ENCODE measurements around the gene CCDC180.
A peak's percentile ranks its signal among the peaks of the same experiment; 100 is the strongest.
"Not testable (repeated sequence)": the region's sequence is repeated elsewhere in the genome, so short reads cannot be mapped to it uniquely, and the experiment has no call there.

The CCDC180 gene

DNA sequence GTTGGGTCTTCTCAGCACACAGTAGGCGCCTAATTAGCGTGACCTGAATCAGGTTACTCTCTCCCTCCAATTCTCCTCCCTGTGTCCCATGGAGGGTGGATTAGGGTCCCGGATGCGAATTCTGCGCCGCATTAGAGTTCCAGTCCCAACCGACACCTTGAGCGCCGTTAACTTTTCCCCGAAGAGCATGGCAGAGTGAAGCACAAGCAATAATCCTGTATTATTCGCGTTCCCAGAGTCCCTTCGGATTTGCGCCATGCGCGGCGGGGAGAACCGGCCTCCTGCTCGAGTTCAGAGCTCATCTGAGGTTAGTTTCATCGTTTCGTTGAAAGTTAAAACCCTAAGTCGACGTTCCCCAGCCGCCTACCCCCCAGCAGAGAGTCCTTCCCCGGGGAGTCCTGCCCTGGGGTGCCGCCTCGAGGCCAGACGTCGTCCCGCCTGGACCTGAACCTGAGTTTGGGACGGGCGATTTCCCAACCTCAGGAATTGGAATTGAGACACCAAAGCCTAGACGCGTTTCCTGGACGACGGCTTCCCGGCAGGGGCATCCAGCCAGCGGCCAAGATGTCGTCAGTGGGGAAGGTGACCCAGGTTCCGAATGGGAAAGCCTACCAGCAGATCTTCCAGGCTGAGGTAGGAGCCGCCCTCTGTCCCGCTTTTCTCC lies at the start of gene CCDC180:
TSS of gene CCDC180 (plus strand) at position 160 of the 664 bp plus-strand sequence. CDS start at position 565, 405 bp downstream.
- H3K36me3 ChIP-seq (ENCODE audit: insufficient read depth, low read length), result peaks cover under 1% of the 10 kb centered on the region; the same call in 1 of the 2 replicates
- H3K9me3 ChIP-seq (ENCODE audit: control insufficient read depth, insufficient read depth, low read length), result no peaks in the 10 kb centered on the region
- H3K9ac ChIP-seq (ENCODE audit: low read depth, low read length), result peak within 1 kb of the TSS; percentile 11; the same call in 1 of the 2 replicates
- peaks cover 6% of the 10 kb centered on the region; the same call in 1 of the 2 replicates for H3K4me1 ChIP-seq (ENCODE audit: insufficient read depth, low read length)

- not testable (repeated sequence) for H3K36me3 ChIP-seq (ENCODE audit: insufficient read depth, low read length); H3K4me1 ChIP-seq (ENCODE audit: insufficient read depth, low read length)
Observed at GRCh38 chr9:97259834-97260514, 47.5 kb upstream of the CCDC180 start.

DNA sequence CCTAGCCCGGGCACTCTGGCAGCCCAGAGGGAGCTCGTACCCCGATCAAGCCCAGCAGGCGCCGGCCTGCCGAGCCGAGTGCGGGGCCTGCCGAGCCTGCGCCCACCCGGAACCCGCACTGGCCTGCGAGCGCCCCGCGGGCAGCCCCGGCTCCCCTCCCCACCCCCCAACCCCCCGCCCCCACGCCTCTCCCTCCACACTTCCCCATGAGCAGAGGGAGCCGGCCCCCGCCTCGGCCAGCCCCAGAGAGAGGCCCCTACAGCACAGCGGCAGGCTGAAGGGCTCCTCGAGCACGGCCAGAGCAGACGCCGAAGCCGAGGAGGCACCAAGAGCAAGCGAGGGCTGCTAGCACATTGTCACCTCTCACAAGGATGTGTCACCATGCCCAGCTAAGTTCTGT lies 36.2 kb upstream of the CCDC180 start:
- no peaks in the 10 kb centered on the region for H3K9me3 ChIP-seq (ENCODE audit: control insufficient read depth, insufficient read depth, low read length)
- peak overlapping the region; percentile 26 for H3K9ac ChIP-seq (ENCODE audit: low read depth, low read length)
- H3K36me3 ChIP-seq (ENCODE audit: insufficient read depth, low read length), result no peaks in the 10 kb centered on the region
- H3K4me1 ChIP-seq (ENCODE audit: insufficient read depth, low read length), result peaks cover 15% of the 10 kb centered on the region

More at GRCh38 chr9:97259834-97260514, 47.5 kb upstream of the CCDC180 start:
- not testable (repeated sequence) for H3K9me3 ChIP-seq (ENCODE audit: control insufficient read depth, insufficient read depth, low read length); H3K9ac ChIP-seq (ENCODE audit: low read depth, low read length)

DNA sequence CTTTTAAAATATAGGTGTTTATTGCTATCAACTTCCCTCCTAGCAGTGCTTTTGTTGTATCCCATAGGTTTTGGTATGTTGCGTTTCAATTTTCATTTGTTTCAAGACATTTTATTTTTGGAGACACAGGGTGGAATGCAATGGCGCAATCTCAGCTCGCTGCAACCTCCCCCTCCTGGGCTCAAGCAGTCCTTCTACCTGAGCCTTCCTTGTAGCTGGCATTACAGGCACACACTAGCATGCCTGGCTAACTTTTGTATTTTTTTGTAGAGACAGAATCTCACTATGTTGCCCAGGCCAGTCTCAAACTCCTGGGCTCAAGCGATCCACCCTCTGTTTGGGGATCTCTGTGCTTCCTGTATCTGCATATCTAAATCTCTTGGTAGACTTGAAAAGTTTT lies 35.4 kb upstream of the CCDC180 start:
- Histone ChIP-seq H3K9ac (ENCODE audit: low read depth, low read length) (no peak overlapping the region), H3K4me1 (ENCODE audit: insufficient read depth, low read length) (peaks cover 20% of the 10 kb centered on the region), H3K36me3 (ENCODE audit: insufficient read depth, low read length) (no peaks in the 10 kb centered on the region), H3K9me3 (ENCODE audit: control insufficient read depth, insufficient read depth, low read length) (no peaks in the 10 kb centered on the region)

DNA sequence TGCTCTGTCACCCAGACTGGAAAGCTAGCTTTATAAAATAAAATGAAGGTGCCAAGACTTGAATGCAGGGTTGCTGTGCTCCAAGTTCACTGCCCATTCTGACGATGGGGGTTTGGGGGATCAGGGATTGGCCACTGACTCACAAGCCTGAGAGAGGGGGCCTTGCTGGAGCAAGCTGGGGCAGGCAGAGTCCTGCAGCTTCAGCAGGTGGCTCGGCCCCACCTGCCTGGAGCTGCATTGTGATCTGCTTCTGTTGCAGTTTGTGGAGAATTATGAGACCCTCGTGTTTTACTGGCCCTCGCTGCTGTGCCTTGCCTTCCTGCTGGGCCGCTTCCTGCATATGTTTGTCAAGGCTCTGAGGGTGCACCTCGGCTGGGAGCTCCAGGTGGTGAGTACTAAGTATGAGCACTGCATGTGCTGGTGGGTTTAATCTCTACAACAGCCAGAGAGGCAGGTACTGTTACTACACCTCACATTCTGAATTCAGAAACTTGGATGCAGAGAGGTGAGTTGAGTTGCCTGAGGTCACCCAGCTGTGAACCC lies 31.1 kb upstream of the CCDC180 start:
- H3K9me3 ChIP-seq (ENCODE audit: control insufficient read depth, insufficient read depth, low read length), result no peaks in the 10 kb centered on the region

DNA sequence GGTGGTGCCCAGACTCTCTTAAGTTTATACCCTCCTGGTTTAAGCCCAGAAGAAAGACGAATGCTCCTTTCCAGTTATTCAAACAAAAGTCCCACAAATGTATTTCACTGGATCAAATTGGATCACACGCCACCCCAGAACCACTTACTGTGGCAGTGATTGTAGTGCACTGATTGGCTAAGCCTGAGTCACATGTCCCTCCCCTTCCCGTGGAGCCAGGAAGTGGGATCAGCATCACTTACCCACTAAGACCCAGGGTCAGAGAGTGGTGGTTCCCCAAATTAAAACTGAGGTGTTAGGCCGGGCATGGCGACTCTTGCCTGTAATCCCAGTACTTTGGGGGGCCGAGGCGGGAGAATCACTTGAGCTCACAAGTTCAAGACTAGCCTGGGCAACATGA lies 29.5 kb upstream of the CCDC180 start:
- peaks cover 10% of the 10 kb centered on the region; the same call in 1 of the 2 replicates for H3K36me3 ChIP-seq (ENCODE audit: insufficient read depth, low read length)
- H3K9me3 ChIP-seq (ENCODE audit: control insufficient read depth, insufficient read depth, low read length), result no peaks in the 10 kb centered on the region
- H3K4me1 ChIP-seq (ENCODE audit: insufficient read depth, low read length), result peaks cover 9% of the 10 kb centered on the region; the same call in 1 of the 2 replicates
- H3K9ac ChIP-seq (ENCODE audit: low read depth, low read length), result no peak overlapping the region

More for the DNA sequence above, 31.1 kb upstream of the CCDC180 start:
- H3K36me3 ChIP-seq (ENCODE audit: insufficient read depth, low read length), result peaks cover 7% of the 10 kb centered on the region; the same call in 1 of the 2 replicates
- peaks cover 20% of the 10 kb centered on the region for H3K4me1 ChIP-seq (ENCODE audit: insufficient read depth, low read length)
- no peak overlapping the region for H3K9ac ChIP-seq (ENCODE audit: low read depth, low read length)

GRCh38 chr9:97280755-97281330 lies 26.6 kb upstream of the CCDC180 start:
- Histone ChIP-seq H3K9me3 (ENCODE audit: control insufficient read depth, insufficient read depth, low read length) (no peaks in the 10 kb centered on the region), H3K9ac (ENCODE audit: low read depth, low read length) (no peak overlapping the region), H3K4me1 (ENCODE audit: insufficient read depth, low read length) (peaks cover 9% of the 10 kb centered on the region; the same call in 1 of the 2 replicates), H3K36me3 (ENCODE audit: insufficient read depth, low read length) (peaks cover 10% of the 10 kb centered on the region; the same call in 1 of the 2 replicates)

DNA sequence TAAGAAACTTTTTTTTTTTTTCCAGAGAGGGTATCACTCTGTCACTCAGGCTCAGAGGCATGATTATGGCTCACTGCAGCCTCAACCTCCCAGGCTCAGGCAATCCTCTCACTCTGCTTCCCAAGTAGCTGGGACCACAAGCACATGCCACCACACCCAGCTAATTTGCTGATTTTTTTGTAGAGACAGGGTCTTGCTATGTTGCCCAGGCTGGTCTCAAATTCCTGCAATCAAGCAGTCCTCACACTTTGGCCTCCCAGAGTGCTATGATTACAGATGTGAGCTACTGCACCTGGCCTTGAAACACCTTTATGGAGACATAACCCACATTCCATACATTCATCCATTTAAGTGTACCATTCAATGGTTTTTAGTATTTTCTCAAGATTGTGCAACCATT lies 23.7 kb upstream of the CCDC180 start:
- Histone ChIP-seq H3K9me3 (ENCODE audit: control insufficient read depth, insufficient read depth, low read length) (no peaks in the 10 kb centered on the region), H3K9ac (ENCODE audit: low read depth, low read length) (no peak overlapping the region), H3K4me1 (ENCODE audit: insufficient read depth, low read length) (no peaks in the 10 kb centered on the region), H3K36me3 (ENCODE audit: insufficient read depth, low read length) (peaks cover 12% of the 10 kb centered on the region; the same call in 1 of the 2 replicates)

DNA sequence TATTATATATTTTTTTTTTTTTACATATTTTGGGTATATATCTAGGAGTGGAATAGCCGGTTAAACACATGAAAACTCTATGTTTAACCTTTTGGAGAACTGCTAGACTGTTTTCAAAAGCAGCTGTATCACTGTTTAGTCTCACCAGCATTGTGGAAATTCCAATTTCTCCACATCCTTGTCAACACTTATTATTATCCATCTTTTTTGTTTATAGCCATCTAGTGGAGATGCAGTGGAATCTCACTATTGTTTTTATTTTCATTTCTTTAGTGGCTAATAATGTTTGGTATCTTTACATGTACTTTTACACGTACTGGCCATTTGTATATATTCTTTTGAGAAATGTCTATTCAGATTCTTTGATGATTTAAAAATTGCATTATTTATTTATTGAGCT lies 22.7 kb upstream of the CCDC180 start:
- H3K9ac ChIP-seq (ENCODE audit: low read depth, low read length), result no peak overlapping the region
- H3K4me1 ChIP-seq (ENCODE audit: insufficient read depth, low read length), result no peaks in the 10 kb centered on the region
- H3K9me3 ChIP-seq (ENCODE audit: control insufficient read depth, insufficient read depth, low read length), result no peaks in the 10 kb centered on the region
- H3K36me3 ChIP-seq (ENCODE audit: insufficient read depth, low read length), result peaks cover 12% of the 10 kb centered on the region; the same call in 1 of the 2 replicates

DNA sequence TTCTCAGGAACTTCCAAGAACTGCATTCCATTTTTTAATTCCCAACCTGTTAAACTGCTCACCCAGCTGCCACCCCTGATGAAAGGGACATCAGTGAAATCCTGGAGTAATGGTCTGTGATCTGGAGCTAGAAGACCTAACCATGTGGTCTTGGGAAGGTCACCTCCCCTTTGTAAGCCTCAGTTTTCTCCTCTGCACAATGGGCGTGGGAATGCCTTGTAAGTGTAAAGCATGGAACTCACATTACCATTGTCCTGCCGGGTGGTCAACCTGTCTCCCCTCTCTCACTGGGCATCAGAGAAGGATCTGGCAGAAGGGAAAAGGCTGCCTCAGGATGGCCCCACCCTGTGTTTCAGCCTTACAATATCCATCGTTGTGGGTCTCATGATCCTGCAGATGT lies 15.3 kb upstream of the CCDC180 start:
- H3K36me3 ChIP-seq (ENCODE audit: insufficient read depth, low read length), result peaks cover 12% of the 10 kb centered on the region
- H3K4me1 ChIP-seq (ENCODE audit: insufficient read depth, low read length), result peaks cover 3% of the 10 kb centered on the region; the same call in 1 of the 2 replicates
- H3K9ac ChIP-seq (ENCODE audit: low read depth, low read length), result no peak overlapping the region
- H3K9me3 ChIP-seq (ENCODE audit: control insufficient read depth, insufficient read depth, low read length), result no peaks in the 10 kb centered on the region

DNA sequence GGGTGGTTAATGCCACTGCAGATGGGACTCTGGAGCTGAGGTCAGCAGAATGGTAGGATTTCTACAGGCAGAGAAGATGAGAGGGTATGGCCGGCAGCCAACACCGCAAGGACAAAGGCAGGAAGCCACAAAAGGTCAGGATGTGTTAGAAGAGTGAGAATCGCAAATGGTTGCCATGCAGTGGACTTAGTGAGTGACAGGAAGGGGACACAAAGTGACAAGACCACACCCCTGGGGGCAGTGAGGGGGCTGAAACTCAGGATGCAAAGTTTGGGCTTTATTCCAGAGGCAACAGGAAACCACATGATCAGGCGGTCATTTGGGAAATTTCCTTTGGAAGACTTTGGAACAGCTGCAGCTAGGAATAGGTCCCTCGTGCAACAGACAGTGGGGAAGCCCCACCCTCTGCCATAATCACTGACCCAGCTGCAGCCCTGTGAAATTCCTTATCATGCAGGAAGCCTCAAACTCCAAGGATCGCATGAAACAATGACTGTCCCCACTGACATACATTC lies 14.2 kb upstream of the CCDC180 start:
- no peak overlapping the region for H3K9ac ChIP-seq (ENCODE audit: low read depth, low read length)
- peaks cover 3% of the 10 kb centered on the region; the same call in 1 of the 2 replicates for H3K4me1 ChIP-seq (ENCODE audit: insufficient read depth, low read length)
- H3K9me3 ChIP-seq (ENCODE audit: control insufficient read depth, insufficient read depth, low read length), result no peaks in the 10 kb centered on the region
- H3K36me3 ChIP-seq (ENCODE audit: insufficient read depth, low read length), result peaks cover 10% of the 10 kb centered on the region

DNA sequence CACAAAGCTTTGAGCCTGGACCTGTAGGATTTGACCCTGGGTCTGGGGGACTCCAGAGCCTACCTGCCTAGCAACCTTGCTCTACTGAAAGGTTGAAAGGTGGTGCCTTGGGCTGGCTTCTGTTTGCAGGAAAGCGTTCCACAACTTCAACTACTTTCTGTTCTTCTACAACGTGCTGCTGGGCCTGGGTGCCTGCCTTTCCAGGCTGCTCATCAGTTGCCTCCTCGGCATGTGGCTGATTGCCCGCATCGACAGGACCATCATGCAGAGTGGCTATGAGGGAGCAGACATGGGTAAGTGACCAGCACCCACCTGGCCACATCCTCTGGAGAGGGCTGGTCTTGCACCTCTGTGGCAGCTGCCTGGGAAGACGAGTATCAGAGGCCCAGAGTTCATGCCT lies 13.6 kb upstream of the CCDC180 start:
- H3K9ac ChIP-seq (ENCODE audit: low read depth, low read length), result no peak overlapping the region
- no peaks in the 10 kb centered on the region for H3K9me3 ChIP-seq (ENCODE audit: control insufficient read depth, insufficient read depth, low read length)
- peaks cover 6% of the 10 kb centered on the region for H3K36me3 ChIP-seq (ENCODE audit: insufficient read depth, low read length)
- H3K4me1 ChIP-seq (ENCODE audit: insufficient read depth, low read length), result peaks cover 3% of the 10 kb centered on the region; the same call in 1 of the 2 replicates

- H3K4me1 ChIP-seq (ENCODE audit: insufficient read depth, low read length), result peaks cover 3% of the 10 kb centered on the region; the same call in 1 of the 2 replicates
- H3K9me3 ChIP-seq (ENCODE audit: control insufficient read depth, insufficient read depth, low read length), result no peaks in the 10 kb centered on the region
- H3K36me3 ChIP-seq (ENCODE audit: insufficient read depth, low read length), result no peaks in the 10 kb centered on the region
- no peak overlapping the region for H3K9ac ChIP-seq (ENCODE audit: low read depth, low read length)
Observed at GRCh38 chr9:97297889-97298288, 9.6 kb upstream of the CCDC180 start.

DNA sequence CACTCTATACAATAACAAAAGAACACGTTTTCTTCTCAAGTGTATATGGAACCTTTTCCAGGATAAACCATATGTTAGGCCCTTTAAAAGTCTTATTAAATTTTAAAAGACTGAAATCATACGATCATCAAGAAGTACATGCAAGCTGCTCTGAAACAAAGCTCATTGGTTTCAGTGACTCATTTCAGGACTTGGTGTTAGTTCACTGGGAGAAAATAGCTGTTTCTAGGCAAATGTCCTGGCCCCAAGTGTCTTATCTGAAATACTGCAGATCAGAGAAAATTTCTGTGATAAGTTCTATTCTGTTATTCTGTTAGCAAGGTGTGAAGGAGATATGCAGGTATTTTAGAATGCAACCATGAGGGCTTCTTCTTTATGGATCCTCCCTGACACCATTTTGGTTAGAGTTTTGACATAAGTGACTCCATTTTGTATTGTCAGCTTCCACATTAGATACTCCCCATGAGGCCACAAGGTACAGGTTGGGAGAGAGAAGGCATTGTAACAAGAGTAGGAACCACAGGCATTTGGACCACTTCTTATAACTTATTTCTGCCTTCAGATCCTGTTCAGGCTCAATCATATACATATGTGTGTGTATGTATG lies 7.5 kb upstream of the CCDC180 start:
- Histone ChIP-seq H3K4me1 (ENCODE audit: insufficient read depth, low read length) (no peaks in the 10 kb centered on the region), H3K9me3 (ENCODE audit: control insufficient read depth, insufficient read depth, low read length) (no peaks in the 10 kb centered on the region), H3K9ac (ENCODE audit: low read depth, low read length) (no peak overlapping the region), H3K36me3 (ENCODE audit: insufficient read depth, low read length) (no peaks in the 10 kb centered on the region)

Data from ES-I3 (cell line).